Prostate gland (tissue), 2 donors: Measurements from ENCODE around the gene KLHL25. TPM values are rescaled to one million over a fixed set of nuclear protein-coding genes. Genes with fewer than 3 reads are reported as not detected.

ENCODE experiments used
- DNase-seq: peaks from one replicate; pipeline ENCODE4 v3.0.0-alpha.2; 2019; ENCODE audit warnings: low spot score
- H3K27ac ChIP-seq, 2 donors: fragments of 200-600 bp; sonication (generic); 2 replicates each; pipeline ENCODE4 v1.5.1; 2017 to 2019
- H3K27me3 ChIP-seq: fragments of 200-600 bp; sonication (generic); replicated peaks from 2 replicates; pipeline ENCODE4 v1.5.1; 2019; ENCODE audit not compliant: insufficient read depth
- H3K36me3 ChIP-seq, 2 donors: fragments of 200-600 bp; sonication (generic); 1 replicate in 1 of 2; 2 replicates in 1 of 2; pipeline versions ENCODE4 v1.5.1 to v1.8.1; 2017 to 2019
- H3K4me1 ChIP-seq: fragments of 200-600 bp; sonication (generic); replicated peaks from 2 replicates; pipeline ENCODE4 v1.5.1; 2019
- H3K4me3 ChIP-seq, 2 donors: fragments of 200-600 bp; sonication (generic); 2 replicates each; pipeline ENCODE4 v1.5.1; 2017 to 2019
- H3K9me3 ChIP-seq: fragments of 200-600 bp; sonication (generic); 2 replicates; pipeline ENCODE4 v1.5.1; 2017
- CTCF ChIP-seq, 4 experiments: fragments of 200-600 bp in 2 of 4; fragments of 450-650 bp in 2 of 4; sonication (generic) in 2 of 4; IDR thresholded peaks; 1 replicate in 3 of 4; 2 replicates in 1 of 4; pipeline ENCODE4 v1.5.1; 2016 to 2019; ENCODE audit warnings: antibody characterized with exemption in 4 of 4, mild to moderate bottlenecking in 2 of 4, moderate library complexity in 2 of 4
- POLR2A ChIP-seq: fragments of 450-650 bp; IDR thresholded peaks from one replicate; pipeline ENCODE4 v1.6.1; 2016; ENCODE audit warnings: antibody characterized with exemption, mild to moderate bottlenecking
- POLR2AphosphoS5 ChIP-seq: sonication (generic); formaldehyde crosslinking; IDR thresholded peaks from one replicate; pipeline ENCODE4 v1.6.1; 2017; ENCODE audit warnings: antibody characterized with exemption
- WGBS: methylation state at CpG from one replicate; pipeline ENCODE4 v1.1.5; 2018; 5-methylcytosine and 5-hydroxymethylcytosine counted together
- intact Hi-C: fragments of 100-400 bp; cut with DNase I; formaldehyde crosslinking; loops from one replicate; pipeline ENCODE4 v1.14.2; 2022
- total RNA-seq, 2 donors: library from RNA; depleted of rRNA; stranded (reverse); fragments of >200 nt; gene quantifications; one replicate each; pipeline ENCODE4 v1.1.0, GENCODE V29; 2016

KLHL25 gene
- total RNA-seq, 2 donors from 2014 or later, result 5.1 to 30.8 TPM

GRCh38 chr15:85825719-85826118, 31.0 kb upstream of the KLHL25 start:
- H3K4me1 ChIP-seq, result no peaks in the 10 kb centered on the region
- TF ChIP-seq CTCF (IDR thresholded peaks at IDR 0.05), result no peak
- TF ChIP-seq POLR2A, result no peak
- TF ChIP-seq POLR2AphosphoS5, result no peak
- peak; percentile 21 for DNase-seq
- H3K27ac ChIP-seq, result no peak overlapping the region
- H3K4me3 ChIP-seq, result no peak overlapping the region
- no peaks in the 10 kb centered on the region for H3K36me3 ChIP-seq
- intact Hi-C loops, result no loop called here
- 82% methylated on average over 2 of the region's 2 CpGs for WGBS
- H3K9me3 ChIP-seq, result no peaks in the 10 kb centered on the region
- no peaks in the 10 kb centered on the region for H3K27me3 ChIP-seq

GRCh38 chr15:85825118-85825517, 30.4 kb upstream of the KLHL25 start:
- H3K36me3 ChIP-seq, result no peaks in the 10 kb centered on the region
- no peaks in the 10 kb centered on the region for H3K27me3 ChIP-seq
- 73% methylated on average over 4 of the region's 4 CpGs for WGBS
- no peak for TF ChIP-seq CTCF (IDR thresholded peaks at IDR 0.05)
- no peak for TF ChIP-seq POLR2A
- no peak for TF ChIP-seq POLR2AphosphoS5
- DNase-seq, result no peak
- no peaks in the 10 kb centered on the region for H3K4me1 ChIP-seq
- H3K9me3 ChIP-seq, result no peaks in the 10 kb centered on the region
- intact Hi-C loops, result no loop called here
- H3K4me3 ChIP-seq, result no peak overlapping the region
- H3K27ac ChIP-seq, result no peak overlapping the region

GRCh38 chr15:85821545-85821944, 26.8 kb upstream of the KLHL25 start:
- intact Hi-C loops, result no loop called here
- Histone ChIP-seq H3K36me3 (no peaks in the 10 kb centered on the region), H3K4me3 (no peak overlapping the region), H3K9me3 (no peaks in the 10 kb centered on the region), H3K27ac (no peak overlapping the region), H3K4me1 (no peaks in the 10 kb centered on the region), H3K27me3 (no peaks in the 10 kb centered on the region)
- no peak for TF ChIP-seq CTCF (IDR thresholded peaks at IDR 0.05)
- TF ChIP-seq POLR2A, result no peak
- TF ChIP-seq POLR2AphosphoS5, result no peak
- no peak for DNase-seq
- WGBS, result 85% methylated on average over 6 of the region's 6 CpGs

- WGBS, result 85% methylated on average over 5 of the region's 5 CpGs
- DNase-seq, result no peak
- Histone ChIP-seq H3K4me3 (no peak overlapping the region), H3K9me3 (no peaks in the 10 kb centered on the region), H3K27ac (no peak overlapping the region), H3K4me1 (no peaks in the 10 kb centered on the region), H3K36me3 (no peaks in the 10 kb centered on the region), H3K27me3 (no peaks in the 10 kb centered on the region)
- TF ChIP-seq POLR2AphosphoS5, result no peak
- no peak for TF ChIP-seq POLR2A
- TF ChIP-seq CTCF (IDR thresholded peaks at IDR 0.05), result no peak
- intact Hi-C loops, result no loop called here
Measured at GRCh38 chr15:85819938-85820337, 25.2 kb upstream of the KLHL25 start.

- TF ChIP-seq POLR2A (no peak), POLR2AphosphoS5 (no peak), CTCF (IDR thresholded peaks at IDR 0.05) (no peak)
- Histone ChIP-seq H3K4me1 (no peaks in the 10 kb centered on the region), H3K4me3 (no peak overlapping the region), H3K27ac (no peak overlapping the region), H3K9me3 (no peaks in the 10 kb centered on the region), H3K27me3 (no peaks in the 10 kb centered on the region), H3K36me3 (no peaks in the 10 kb centered on the region)
- intact Hi-C loops, result no loop called here
- no peak for DNase-seq
Measured at GRCh38 chr15:85813234-85813633, 18.5 kb upstream of the KLHL25 start.
